DOHH2 (cell line): Measurements from ENCODE around the gene NEURL1B.

Experiments
- H3F3A ChIP-seq: fragments of 200-600 bp; sonication (generic), shearing (Covaris generic); 2 replicates; pipeline ENCODE4 v1.6.0; 2016; ENCODE audit warnings: antibody characterized with exemption, mild to moderate bottlenecking; ENCODE audit not compliant: control insufficient read depth, insufficient read depth
- H3K27ac ChIP-seq: fragments of 200-600 bp; sonication (generic); 2 replicates; pipeline ENCODE4 v1.5.1; 2014; ENCODE audit warnings: low read depth, mild to moderate bottlenecking, low read length, moderate library complexity
- H3K27me3 ChIP-seq: fragments of 200-600 bp; sonication (generic); 2 replicates; pipeline ENCODE4 v1.6.1; 2014; ENCODE audit warnings: mild to moderate bottlenecking, low read length, mixed read lengths; ENCODE audit not compliant: control insufficient read depth
- H3K36me3 ChIP-seq: fragments of 200-600 bp; sonication (generic); 2 replicates; pipeline ENCODE4 v1.6.1; 2014; ENCODE audit warnings: mild to moderate bottlenecking, low read length, moderate library complexity, mixed read lengths; ENCODE audit not compliant: control insufficient read depth
- H3K4me1 ChIP-seq: fragments of 200-600 bp; sonication (generic); 2 replicates; pipeline ENCODE4 v1.6.1; 2014; ENCODE audit warnings: mild to moderate bottlenecking, low read length, mixed read lengths; ENCODE audit not compliant: control insufficient read depth
- H3K4me2 ChIP-seq: fragments of 200-600 bp; sonication (generic); 2 replicates; pipeline ENCODE4 v1.6.0; 2014; ENCODE audit warnings: mild to moderate bottlenecking, low read length, moderate library complexity
- H3K4me3 ChIP-seq: fragments of 200-600 bp; sonication (generic); 2 replicates; pipeline ENCODE4 v1.5.1; 2014; ENCODE audit warnings: mild to moderate bottlenecking, low read length, mixed read lengths
- H3K79me2 ChIP-seq: fragments of 200-600 bp; sonication (generic); 2 replicates; pipeline ENCODE4 v1.6.1; 2014; ENCODE audit warnings: mild to moderate bottlenecking, low read length, mixed read lengths; ENCODE audit not compliant: control insufficient read depth
- H3K9me2 ChIP-seq: fragments of 200-600 bp; sonication (generic); replicated peaks from 2 replicates; pipeline ENCODE4 v1.6.1; 2014; ENCODE audit warnings: mild to moderate bottlenecking, low read length, mixed read lengths; ENCODE audit not compliant: control insufficient read depth
- H3K9me3 ChIP-seq: fragments of 200-600 bp; sonication (generic); 2 replicates; pipeline ENCODE4 v1.6.1; 2014; ENCODE audit warnings: antibody characterized with exemption, low read length, mixed read lengths; ENCODE audit not compliant: control insufficient read depth, insufficient read depth
- H4K20me1 ChIP-seq: fragments of 200-600 bp; sonication (generic); 2 replicates; pipeline ENCODE4 v1.6.0; 2014; ENCODE audit warnings: low read depth, mild to moderate bottlenecking, antibody characterized with exemption, low read length, moderate library complexity; ENCODE audit not compliant: control insufficient read depth, insufficient read depth
- CTCF ChIP-seq: fragments of 200-600 bp; sonication (generic); IDR thresholded peaks from one replicate; pipeline ENCODE4 v1.5.1; 2014; ENCODE audit warnings: antibody characterized with exemption, mild to moderate bottlenecking, low read depth, low read length; ENCODE audit not compliant: poor library complexity, severe bottlenecking
- EZH2phosphoT487 ChIP-seq: fragments of 200-600 bp; sonication (generic); IDR thresholded peaks from 2 replicates; pipeline ENCODE4 v1.6.1; 2017; ENCODE audit warnings: borderline replicate concordance, mild to moderate bottlenecking, antibody characterized with exemption, low read length, moderate library complexity, mixed read lengths

The NEURL1B gene

GRCh38 chr5:172666251-172666650 is 25.2 kb downstream of the NEURL1B start:
- no peaks in the 10 kb centered on the region for H3K4me1 ChIP-seq
- H4K20me1 ChIP-seq: no peaks in the 10 kb centered on the region
- H3K27ac ChIP-seq: no peak overlapping the region
- no peaks in the 10 kb centered on the region for H3K36me3 ChIP-seq
- no peaks in the 10 kb centered on the region for H3K79me2 ChIP-seq
- H3K27me3 ChIP-seq: no peaks in the 10 kb centered on the region
- TF ChIP-seq EZH2phosphoT487 (no peak), CTCF (no peak)
- no peaks in the 10 kb centered on the region for H3F3A ChIP-seq
- no peak overlapping the region for H3K4me3 ChIP-seq
- H3K4me2 ChIP-seq: no peak overlapping the region
- no peaks in the 10 kb centered on the region for H3K9me3 ChIP-seq
- no peaks in the 10 kb centered on the region for H3K9me2 ChIP-seq

GRCh38 chr5:172667786-172668593 is 26.9 kb downstream of the NEURL1B start:
- no peaks in the 10 kb centered on the region for H3K4me1 ChIP-seq
- peaks cover 8% of the 10 kb centered on the region; the same call in 1 of the 2 replicates for H3K27me3 ChIP-seq
- H3K4me3 ChIP-seq: no peak overlapping the region
- H3K36me3 ChIP-seq: no peaks in the 10 kb centered on the region
- TF ChIP-seq EZH2phosphoT487 (no peak), CTCF (no peak)
- no peaks in the 10 kb centered on the region for H4K20me1 ChIP-seq
- H3K4me2 ChIP-seq: no peak overlapping the region
- no peaks in the 10 kb centered on the region for H3K9me2 ChIP-seq
- H3K9me3 ChIP-seq: no peaks in the 10 kb centered on the region
- no peaks in the 10 kb centered on the region for H3F3A ChIP-seq
- H3K27ac ChIP-seq: no peak overlapping the region
- no peaks in the 10 kb centered on the region for H3K79me2 ChIP-seq

- H3K79me2 ChIP-seq: no peaks in the 10 kb centered on the region
- peaks cover 8% of the 10 kb centered on the region; the same call in 1 of the 2 replicates for H3K27me3 ChIP-seq
- no peak overlapping the region for H3K4me3 ChIP-seq
- no peaks in the 10 kb centered on the region for H3F3A ChIP-seq
- no peaks in the 10 kb centered on the region for H3K4me1 ChIP-seq
- no peaks in the 10 kb centered on the region for H3K36me3 ChIP-seq
- H3K9me3 ChIP-seq: no peaks in the 10 kb centered on the region
- H3K9me2 ChIP-seq: no peaks in the 10 kb centered on the region
- H3K27ac ChIP-seq: no peak overlapping the region
- no peaks in the 10 kb centered on the region for H4K20me1 ChIP-seq
- H3K4me2 ChIP-seq: no peak overlapping the region
- TF ChIP-seq CTCF (no peak), EZH2phosphoT487 (no peak)
Observed at GRCh38 chr5:172668594-172669071, 27.6 kb downstream of the NEURL1B start.
